Measurements from ENCODE around the gene COPZ2.
A peak's percentile ranks its signal among the peaks of the same experiment; 100 is the strongest.
"Not testable (repeated sequence)": the region's sequence is repeated elsewhere in the genome, so short reads cannot be mapped to it uniquely, and the experiment has no call there.

COPZ2 gene

GRCh38 chr17:48055531-48056245 is 18.1 kb upstream of the COPZ2 start:
- DNase-seq: peak; percentile 21 to 62 (median 47)

GRCh38 chr17:48054238-48055185 is 16.9 kb upstream of the COPZ2 start:
- no peak for DNase-seq

- DNase-seq: peak in 1 of 4 experiments; percentile 16
These were observed 16.2 kb upstream of the COPZ2 start for GRCh38 chr17:48053758-48054237.

- peak; percentile 17 to 63 (median 50) for DNase-seq
These were observed 15.6 kb upstream of the COPZ2 start for GRCh38 chr17:48052956-48053757.

GRCh38 chr17:48051706-48052486 is 14.3 kb upstream of the COPZ2 start:
- DNase-seq: peak in 3 of 4 experiments; percentile 25

- no peak for DNase-seq
These were observed 13.7 kb upstream of the COPZ2 start for GRCh38 chr17:48051283-48051682.

GRCh38 chr17:48048384-48049126 is 11.0 kb upstream of the COPZ2 start:
- DNase-seq: peak; percentile 93 to 97 (median 95)

GRCh38 chr17:48047741-48048383 is 10.3 kb upstream of the COPZ2 start, which contains the start of gene NFE2L1:
NFE2L1 (plus strand) TSS chr17:48048359; CDS start chr17:48051119, 2,760 bp downstream.
- peak; percentile 99 to 100 (median 99) for DNase-seq

- DNase-seq: no peak
These were observed 9.6 kb upstream of the COPZ2 start for GRCh38 chr17:48047113-48047740.

GRCh38 chr17:48046296-48046695 is 8.7 kb upstream of the COPZ2 start:
- DNase-seq: no peak

- peak in 2 of 4 experiments; percentile 19 to 45 for DNase-seq
These were observed 7.9 kb upstream of the COPZ2 start for GRCh38 chr17:48045316-48046001.

GRCh38 chr17:48044851-48045250 is 7.3 kb upstream of the COPZ2 start:
- no peak for DNase-seq

GRCh38 chr17:48043176-48043575 is 5.6 kb upstream of the COPZ2 start:
- no peak for DNase-seq

GRCh38 chr17:48038687-48039086 is 1.1 kb upstream of the COPZ2 start:
- no peak for DNase-seq

GRCh38 chr17:48037838-48038323 is 284 bp upstream of the COPZ2 start:
- no peak for DNase-seq

GRCh38 chr17:48036693-48037035 is 933 bp downstream of the COPZ2 start:
- no peak for DNase-seq

- not testable (repeated sequence) for DNase-seq
These were observed 2.9 kb downstream of the COPZ2 start for GRCh38 chr17:48034734-48035133.

GRCh38 chr17:48031966-48032365 is 5.6 kb downstream of the COPZ2 start:
- no peak for DNase-seq

GRCh38 chr17:48030531-48030930 is 7.1 kb downstream of the COPZ2 start:
- DNase-seq: no peak
